GM10847 (cell line): ENCODE measurements around the gene DGCR8.

Experiments
- POLR2A ChIP-seq: IDR thresholded peaks from 2 replicates; pipeline ENCODE4 v1.6.1; 2011; ENCODE audit not compliant: insufficient read length; ENCODE audit errors: extremely low read depth

DGCR8 gene

GRCh38 chr22:20043057-20043996 lies 36.7 kb upstream of the DGCR8 start:
- no peak for TF ChIP-seq POLR2A

GRCh38 chr22:20043997-20044342 lies 36.1 kb upstream of the DGCR8 start:
- no peak for TF ChIP-seq POLR2A

DNA sequence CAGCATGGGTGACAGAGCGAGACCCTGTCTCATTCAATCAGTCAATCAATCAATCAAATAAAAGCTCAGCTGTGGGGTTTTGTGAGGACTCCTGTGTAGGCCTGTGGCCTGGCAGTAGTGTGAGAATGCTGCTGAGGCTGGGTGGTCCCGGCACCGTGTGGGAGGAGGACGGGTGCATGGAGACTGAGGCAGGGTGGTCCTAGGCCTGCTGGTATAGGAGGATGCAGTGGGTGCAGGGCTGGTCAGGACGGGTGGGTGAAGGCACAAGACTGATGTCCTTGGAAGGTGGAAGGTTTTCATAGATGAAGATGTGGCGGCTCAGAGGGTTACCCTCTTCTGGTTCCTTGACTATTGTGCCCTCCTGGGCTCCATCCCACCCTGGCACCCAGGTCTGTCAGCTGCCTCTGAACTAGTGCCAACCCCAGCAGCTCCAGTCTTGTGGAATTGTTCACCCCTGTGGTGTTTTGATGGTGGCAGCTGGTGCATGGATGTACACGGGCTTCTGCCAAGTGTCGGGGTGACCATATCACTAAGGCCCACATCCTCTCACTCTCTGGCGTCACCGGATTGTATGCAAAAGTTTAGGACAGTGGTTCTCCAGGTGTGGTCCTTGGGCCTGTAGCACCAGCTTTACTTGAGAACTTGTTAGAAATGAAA lies 35.4 kb upstream of the DGCR8 start:
- no peak for TF ChIP-seq POLR2A

DNA sequence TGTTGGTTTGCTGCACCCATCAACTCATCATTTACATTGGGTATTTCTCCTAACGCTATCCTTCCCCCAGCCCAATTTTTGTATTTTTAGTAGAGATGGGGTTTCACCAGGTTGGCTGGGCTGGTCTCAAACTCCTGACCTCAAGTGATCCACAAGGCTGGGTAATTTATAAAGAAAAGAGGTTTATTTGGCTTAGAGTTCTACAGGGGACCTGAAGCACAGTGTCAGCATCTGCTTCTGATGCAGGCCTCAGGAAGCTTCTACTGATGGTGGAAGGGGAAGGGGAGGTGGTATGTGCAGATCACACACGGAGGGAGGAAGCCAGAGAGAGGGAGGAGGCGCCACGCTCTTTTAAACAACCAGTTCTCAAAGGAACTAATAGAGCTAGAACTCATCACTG lies 33.3 kb upstream of the DGCR8 start:
- no peak for TF ChIP-seq POLR2A

DNA sequence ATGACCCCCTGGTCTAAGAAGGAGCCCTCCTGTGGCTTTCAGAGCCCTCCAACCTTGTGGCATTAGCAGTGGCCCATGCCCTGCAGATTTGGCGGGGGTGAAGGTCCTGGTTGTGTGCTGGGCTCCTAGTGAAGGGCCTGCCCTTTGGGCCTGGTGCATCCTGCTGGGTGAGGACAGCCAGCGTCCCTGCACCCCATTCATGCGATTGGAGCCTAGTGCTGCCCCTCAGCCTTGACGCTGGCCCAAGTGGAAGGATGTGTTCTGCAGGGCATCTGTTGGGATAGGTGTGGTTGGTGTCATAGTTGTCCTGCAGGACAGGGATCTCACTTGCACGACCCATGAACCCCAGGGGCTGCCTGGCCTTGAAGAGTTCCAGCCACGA lies 28.1 kb upstream of the DGCR8 start:
- TF ChIP-seq POLR2A: no peak

DNA sequence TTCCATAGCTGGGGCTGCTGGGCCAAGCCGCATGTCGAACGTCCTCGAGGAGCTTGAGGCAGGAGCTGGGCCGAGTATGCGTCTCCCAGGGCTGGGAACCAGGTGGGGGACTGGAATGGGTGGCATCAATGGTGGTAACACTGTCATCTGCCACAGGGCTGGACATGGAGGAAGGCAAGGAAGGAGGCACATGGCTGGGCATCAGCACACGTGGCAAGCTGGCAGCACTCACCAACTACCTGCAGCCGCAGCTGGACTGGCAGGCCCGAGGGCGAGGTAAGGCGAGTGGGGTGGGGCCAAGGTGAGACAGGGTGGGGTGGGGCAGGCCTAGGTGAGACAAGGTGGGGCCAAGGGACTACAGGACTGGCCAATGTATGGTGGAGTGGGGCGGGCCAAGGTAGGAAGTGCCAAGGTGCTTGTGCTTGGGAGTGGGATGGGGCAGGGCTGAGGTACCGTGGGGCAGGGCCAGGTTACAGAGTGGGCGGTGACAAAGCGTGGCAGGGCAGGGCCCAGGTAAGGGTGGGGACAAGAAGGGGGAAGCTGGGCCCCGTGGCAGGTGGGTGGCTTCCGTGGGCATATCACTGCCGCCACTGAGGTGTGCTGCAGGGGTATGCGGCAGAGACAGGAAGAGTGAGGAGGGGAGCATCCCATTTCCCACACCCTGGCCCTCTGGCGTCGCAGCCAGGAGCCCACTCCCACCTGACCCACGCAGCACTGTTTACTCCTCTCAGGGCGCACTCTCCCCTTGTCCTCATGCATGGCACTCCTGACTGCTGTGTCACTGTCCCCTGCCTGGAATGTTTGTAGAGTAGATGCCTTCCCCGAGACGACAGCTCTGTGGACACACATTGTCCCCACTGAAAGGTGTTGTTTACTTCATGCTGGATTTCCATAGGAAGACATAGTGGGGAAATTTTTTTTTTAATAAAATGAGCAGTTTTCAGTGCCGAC lies 27.5 kb upstream of the DGCR8 start:
- TF ChIP-seq POLR2A: no peak

DNA sequence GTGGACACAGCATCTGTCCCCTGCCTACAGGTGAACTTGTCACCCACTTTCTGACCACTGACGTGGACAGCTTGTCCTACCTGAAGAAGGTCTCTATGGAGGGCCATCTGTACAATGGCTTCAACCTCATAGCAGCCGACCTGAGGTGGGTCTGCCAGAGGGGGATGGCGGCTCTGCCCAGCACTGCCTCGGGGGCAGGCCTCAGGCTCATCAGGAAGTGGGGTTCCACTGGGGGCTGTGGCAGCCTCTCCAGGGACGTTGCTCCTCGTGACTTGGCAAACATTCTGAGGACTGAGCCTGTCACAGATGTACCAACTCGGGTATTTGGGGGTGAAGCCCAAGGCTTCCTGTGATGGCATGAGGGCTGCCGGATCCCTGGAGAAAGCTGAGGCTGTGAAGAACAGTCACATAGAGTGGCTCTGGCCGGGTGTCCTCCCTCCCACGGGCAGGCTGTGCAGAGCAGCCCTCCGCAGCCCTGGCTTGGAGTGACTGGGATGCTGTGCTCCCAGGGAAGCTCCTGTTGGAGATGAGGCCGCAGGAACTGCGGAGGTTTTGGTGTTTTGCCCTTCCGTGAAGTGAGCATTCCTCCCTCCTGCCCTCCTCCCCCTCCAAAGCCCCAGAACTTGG lies 26.5 kb upstream of the DGCR8 start:
- no peak for TF ChIP-seq POLR2A

GRCh38 chr22:20054034-20054427 lies 26.0 kb upstream of the DGCR8 start:
- TF ChIP-seq POLR2A: no peak

GRCh38 chr22:20054485-20054884 lies 25.6 kb upstream of the DGCR8 start:
- TF ChIP-seq POLR2A: no peak

DNA sequence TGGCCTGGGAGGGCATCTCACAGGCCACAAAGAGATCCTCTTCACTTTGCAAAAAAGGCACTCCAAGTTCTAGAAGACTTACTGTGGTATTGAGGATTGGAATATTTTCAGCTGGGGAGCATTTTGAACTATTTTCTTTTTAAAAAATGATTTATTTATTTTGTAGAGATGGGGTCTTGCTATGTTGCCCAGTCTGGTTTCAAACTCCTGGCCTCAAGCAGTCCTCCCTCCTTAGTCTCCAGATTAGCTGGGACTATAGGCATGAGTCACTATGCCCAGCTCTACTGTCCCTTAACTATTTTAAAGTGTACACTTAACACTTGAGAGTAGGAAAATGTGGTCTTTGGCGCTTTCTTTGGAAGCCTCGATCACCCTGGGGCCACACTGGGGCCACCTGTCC lies 24.9 kb upstream of the DGCR8 start:
- TF ChIP-seq POLR2A: no peak

DNA sequence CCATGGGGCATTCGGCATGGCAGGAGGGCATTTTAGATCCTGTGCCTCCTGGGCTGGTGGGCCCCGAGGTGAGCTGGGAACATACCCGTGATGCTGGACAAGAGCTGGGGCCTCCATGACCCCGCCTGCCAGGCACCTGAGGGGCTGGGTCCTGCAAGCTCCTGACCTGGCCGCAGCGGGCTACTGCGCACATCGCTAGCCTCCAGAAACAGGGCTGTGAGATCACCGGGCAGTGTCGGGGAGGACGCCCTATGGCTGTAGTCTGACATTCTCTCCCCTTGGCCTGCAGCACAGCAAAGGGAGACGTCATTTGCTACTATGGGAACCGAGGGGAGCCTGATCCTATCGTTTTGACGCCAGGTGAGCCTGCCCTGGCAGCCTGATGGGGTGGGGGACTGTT lies 24.4 kb upstream of the DGCR8 start:
- no peak for TF ChIP-seq POLR2A

DNA sequence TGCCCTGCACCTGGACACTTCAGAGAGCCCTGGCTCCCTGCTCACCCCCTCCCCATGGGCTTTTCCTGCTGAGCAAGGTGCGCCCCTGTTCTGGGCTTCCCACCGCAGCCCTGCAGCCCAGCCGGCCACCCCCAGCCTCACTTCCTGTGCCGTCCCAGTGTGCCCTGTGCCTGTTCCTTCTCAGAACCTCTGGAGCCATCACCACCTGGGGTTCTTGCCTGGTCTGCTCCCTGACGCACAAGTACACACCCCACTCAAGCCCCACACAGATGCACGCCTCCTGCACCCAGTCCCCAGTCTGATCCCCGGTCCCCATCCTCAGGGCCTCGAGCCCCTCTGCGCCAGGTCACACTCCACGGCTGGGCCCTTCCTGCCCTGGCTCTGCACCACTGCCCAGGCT lies 23.9 kb upstream of the DGCR8 start:
- TF ChIP-seq POLR2A: no peak

DNA sequence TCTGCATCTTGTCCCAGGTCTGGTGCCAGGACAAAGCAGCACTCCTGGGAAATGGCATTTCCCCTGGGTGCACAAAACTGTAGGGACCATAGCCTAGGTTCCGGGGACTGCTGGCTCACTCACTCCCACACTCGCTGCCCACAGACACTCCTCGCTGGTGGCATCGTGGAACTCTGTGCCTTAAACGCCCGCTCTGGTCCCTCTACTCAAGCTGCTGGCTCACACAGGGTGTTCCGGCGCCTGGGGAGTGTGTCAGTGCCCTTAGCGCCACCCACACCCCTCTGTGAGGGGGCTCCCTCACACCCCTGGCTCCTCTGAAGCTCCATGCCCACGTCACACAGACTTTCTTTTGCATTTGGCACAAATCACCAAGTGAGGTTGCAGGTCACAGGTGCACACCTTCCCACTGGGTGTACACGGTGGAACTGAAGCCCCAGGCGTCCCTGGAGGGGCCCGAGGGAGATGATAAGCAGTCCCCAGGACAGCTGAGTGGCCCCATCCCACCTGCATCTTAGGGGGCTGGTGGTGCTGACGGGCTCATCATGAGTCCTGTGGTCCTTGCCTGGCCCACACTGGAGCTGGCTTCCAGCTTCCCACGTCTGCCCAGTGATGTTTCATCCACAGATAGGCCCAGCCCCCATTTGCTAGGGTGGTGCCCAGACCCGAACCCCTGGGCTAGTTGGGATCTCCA lies 23.2 kb upstream of the DGCR8 start:
- no peak for TF ChIP-seq POLR2A

GRCh38 chr22:20057596-20058268 lies 22.3 kb upstream of the DGCR8 start:
- TF ChIP-seq POLR2A: no peak
